NCI-H2107 treated with DMSO at 0.1 percent for 48 hours (cell line): Measurements from ENCODE around the gene APPBP2.

Source experiments
- DNase-seq: peaks from one replicate; lab custom pipeline; 2025; ENCODE audit not compliant: unreplicated experiment; lab: John Stamatoyannopoulos, UW

Gene APPBP2

DNA sequence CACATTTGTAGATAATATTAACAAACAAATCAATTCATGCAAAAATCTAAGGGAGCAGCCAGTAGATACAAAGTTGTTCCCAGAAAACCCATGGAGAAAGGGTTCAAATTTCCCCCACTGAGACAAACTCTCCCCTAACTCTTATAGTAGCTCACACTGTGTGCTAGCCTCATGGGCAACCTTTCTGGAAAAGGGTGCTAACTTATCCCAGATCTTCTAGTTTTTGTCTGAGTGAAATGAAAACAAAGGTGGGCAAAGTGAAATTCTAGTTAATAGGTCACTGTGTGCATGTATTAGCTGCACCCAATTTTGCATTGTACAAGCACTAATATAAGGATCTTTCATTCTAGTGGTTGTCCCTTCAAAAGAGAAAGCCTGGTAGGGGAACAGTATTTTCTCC lies 124.2 kb downstream of the APPBP2 start:
- DNase-seq = no peak

DNA sequence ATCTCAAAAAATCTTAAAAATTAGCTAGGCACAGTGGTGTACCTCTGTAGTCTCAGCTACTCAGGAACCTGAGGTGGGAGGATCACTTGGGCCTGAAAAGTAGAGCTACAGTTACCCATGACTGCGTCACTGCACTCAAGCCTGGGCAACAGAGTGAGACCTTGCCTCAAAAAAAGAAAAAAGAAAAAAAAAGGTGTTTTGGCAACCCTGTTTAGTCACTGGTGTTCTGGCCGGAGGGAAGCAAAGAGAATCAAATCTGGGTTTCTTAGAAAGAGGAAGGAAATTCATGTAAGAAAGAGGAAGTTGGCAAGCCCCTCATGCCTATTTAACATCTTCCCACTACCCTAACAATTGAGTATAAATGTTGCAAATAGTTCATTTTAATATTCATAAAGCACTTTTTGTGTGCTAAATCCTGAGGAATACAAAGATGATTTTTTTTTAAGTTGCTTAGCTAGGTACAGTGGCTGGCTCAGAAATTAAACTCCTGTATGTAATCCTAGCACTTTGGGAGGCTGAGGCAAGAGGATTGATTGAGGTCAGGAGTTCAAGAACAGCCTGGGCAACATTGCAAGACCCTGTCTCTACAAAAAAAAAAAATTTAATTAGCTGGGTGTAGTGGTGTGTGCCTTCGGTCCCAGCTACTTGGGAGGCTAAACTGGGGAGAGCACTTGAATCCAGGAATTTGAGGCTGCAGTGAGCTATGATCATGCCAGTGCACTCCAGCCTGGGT lies 127.6 kb downstream of the APPBP2 start:
- DNase-seq = no peak

DNA sequence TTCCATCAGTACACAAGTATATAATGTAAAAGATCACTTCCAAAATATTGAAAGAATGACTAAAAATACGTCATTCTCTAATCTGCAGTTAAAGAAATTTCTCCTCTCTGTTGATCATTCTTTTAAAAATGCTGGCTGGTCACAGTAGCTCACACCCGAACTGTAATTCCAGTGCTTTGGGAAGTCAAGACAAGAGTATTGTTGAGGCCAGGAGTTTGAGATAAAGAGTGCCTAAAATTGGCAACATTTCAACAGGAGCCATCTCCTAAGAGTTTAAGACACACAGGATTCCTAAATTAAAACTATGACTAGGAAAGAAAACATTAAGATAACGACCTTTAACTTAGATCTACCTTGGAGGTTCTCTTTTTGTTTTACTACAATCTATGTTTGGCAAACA lies 129.6 kb downstream of the APPBP2 start:
- DNase-seq = no peak

DNA sequence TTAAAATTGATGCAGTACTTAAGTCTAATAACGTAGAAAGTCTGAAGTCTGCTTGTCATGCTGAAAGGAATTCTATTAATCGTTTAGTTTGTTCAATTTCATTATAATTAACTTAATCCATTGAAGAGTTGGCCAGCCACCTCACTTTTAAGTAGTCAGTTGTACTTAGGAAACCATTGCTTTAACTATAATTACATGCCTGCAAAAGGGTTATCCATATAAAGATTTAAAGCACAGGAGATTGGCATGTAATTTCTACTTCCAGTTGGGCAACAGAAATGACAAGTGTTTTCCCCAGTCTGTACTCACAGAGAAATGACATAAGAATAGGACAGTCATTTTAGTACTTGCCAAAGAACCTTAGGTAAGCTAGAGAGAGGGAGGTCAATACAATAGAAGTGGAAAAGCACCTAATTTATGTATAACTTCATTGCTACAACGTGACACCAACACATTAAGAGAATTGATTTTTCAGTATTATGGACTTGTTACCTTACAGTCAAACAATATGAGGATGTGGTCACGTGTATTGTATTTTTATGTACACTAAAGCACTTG lies 130.5 kb downstream of the APPBP2 start:
- peak; percentile 68 for DNase-seq

DNA sequence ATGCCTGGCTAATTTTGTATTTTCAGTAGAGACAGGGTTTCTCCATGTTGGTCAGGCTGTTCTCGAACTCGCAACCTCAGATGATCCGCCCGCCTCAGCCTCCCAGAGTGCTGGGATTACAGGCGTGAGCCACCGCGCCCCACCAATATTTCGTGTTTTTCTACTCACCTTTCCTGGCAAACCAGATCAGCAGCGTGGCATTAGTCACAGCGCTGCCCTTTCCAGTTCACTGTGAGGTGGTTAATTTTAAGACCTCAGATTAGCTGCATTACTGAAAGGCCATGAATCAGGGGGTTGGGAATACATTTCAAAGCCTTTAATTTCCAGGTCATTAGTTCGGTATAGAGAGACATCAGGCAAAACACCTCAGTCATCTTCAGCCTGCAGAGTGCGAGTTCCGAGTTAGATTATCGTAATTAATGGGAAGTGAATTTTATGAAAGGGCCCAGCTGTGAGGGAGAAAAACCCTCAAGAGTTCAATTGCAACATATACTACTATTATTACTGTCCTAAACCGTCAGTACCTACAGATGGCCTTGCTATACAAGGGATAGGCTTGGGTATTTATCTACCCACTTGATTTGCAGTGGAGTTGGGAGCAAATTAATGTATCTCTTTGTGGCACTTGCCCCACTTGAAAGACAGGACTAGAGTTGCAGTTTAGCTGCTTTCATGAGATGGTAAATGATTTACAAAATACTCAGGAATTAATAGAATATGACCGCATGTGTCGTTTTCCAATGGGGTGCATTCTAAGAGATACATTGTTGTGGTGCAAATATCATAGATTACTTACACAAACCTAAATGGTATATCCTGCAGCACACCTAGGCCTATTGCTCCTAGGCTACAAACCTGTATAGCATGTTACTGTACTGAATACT lies 132.0 kb downstream of the APPBP2 start:
- DNase-seq = no peak
